ENCODE measurements around the gene SLC25A22. TPM values are rescaled to one million over a fixed set of nuclear protein-coding genes. Genes with fewer than 3 reads are reported as not detected.
A peak's percentile ranks its signal among the peaks of the same experiment; 100 is the strongest.

SLC25A22 gene
- total and polyA plus RNA-seq, 10 of the 15 experiments (the other 5 are each of a cell fraction or from before 2014, with no cell fraction given), result 0.27 to 27.0 (median 8.2) TPM

- RAD21 ChIA-PET (ENCODE audit: unreplicated experiment), result no interaction called here
- POLR2A ChIA-PET, result interaction anchor here (2.7 kb wide), 1 partner anchor 16 kb away, joined by 9 read pairs; the partner anchor contains the start of gene PNPLA2
- no peak for TF ChIP-seq MTA2 (IDR thresholded peaks at IDR 0.05; ENCODE audit: low read depth)
- TF ChIP-seq SUPT20H (IDR thresholded peaks at IDR 0.05; ENCODE audit: borderline replicate concordance, control insufficient read depth, low read depth, low read length), result no peak
- no peak for TF ChIP-seq NFIC (IDR thresholded peaks at IDR 0.05; ENCODE audit: low read depth, low read length)
- no peak for TF ChIP-seq ZBTB33 (IDR thresholded peaks at IDR 0.05)
- no peak for TF ChIP-seq PML (IDR thresholded peaks at IDR 0.05; ENCODE audit: low read length)
- TF ChIP-seq RFX5 (IDR thresholded peaks at IDR 0.05; ENCODE audit: low read depth, low read length), result no peak
- TF ChIP-seq ZNF384 (IDR thresholded peaks at IDR 0.05; ENCODE audit: borderline replicate concordance, low read depth, low read length), result no peak
- no peak for TF ChIP-seq SRF (IDR thresholded peaks at IDR 0.05; ENCODE audit: low read depth in 2 of 2, low read length in 2 of 2)
- TF ChIP-seq MLLT1 (IDR thresholded peaks at IDR 0.05), result no peak
- TF ChIP-seq HSF1 (IDR thresholded peaks at IDR 0.05; ENCODE audit: low read depth, low read length), result no peak
- TF ChIP-seq SUZ12 (IDR thresholded peaks at IDR 0.05; ENCODE audit: unreplicated experiment), result no peak
- no peak for TF ChIP-seq POLR2AphosphoS2 (IDR thresholded peaks at IDR 0.05; ENCODE audit: low read depth, low read length)
- no peak for TF ChIP-seq CEBPB (IDR thresholded peaks at IDR 0.05; ENCODE audit: borderline replicate concordance in 1 of 2, low read depth in 2 of 2, low read length in 2 of 2)
- TF ChIP-seq YY1 (IDR thresholded peaks at IDR 0.05; ENCODE audit: low read depth, low read length), result no peak
- DNase-seq (ENCODE audit: low read depth, low spot score) (no peak), FAIRE-seq (no peak), ATAC-seq (no peak)
- no TSS peak for BruUV-seq (replicated peaks)
- Histone ChIP-seq H3K36me3 (ENCODE audit: control insufficient read depth in 2 of 2, insufficient read depth in 2 of 2, low read length in 1 of 2) (peaks cover 0 to 10% of the 10 kb centered on the region in 2 experiments; a peak in 2 of 4 replicates), H3K79me2 (ENCODE audit: control insufficient read depth, insufficient read depth, low read length) (peaks cover 13% of the 10 kb centered on the region), H3K27ac (ENCODE audit: control insufficient read depth, insufficient read depth) (no peak overlapping the region), H4K20me1 (ENCODE audit: control insufficient read depth, insufficient read depth) (no peaks in the 10 kb centered on the region), H3K27me3 (replicated peaks in 1 of 2; ENCODE audit: control insufficient read depth in 2 of 2, insufficient read depth in 2 of 2, low read length in 1 of 2) (no peaks in the 10 kb centered on the region), H2AFZ (ENCODE audit: control insufficient read depth, low read depth, low read length) (no peak overlapping the region), H3K4me1 (ENCODE audit: control insufficient read depth, insufficient read depth, low read length) (peaks cover 12% of the 10 kb centered on the region), H3K9ac (ENCODE audit: control insufficient read depth, insufficient read depth, low read length) (peak overlapping the region; percentile 90; the same call in 1 of the 2 replicates), H3K9me3 (replicated peaks; ENCODE audit: control insufficient read depth, insufficient read depth, low read length) (no peaks in the 10 kb centered on the region), H3K4me2 (ENCODE audit: control insufficient read depth, insufficient read depth) (peak overlapping the region; percentile 95), H3K4me3 (no peak overlapping the region; the same call in 1 of the 2 replicates)
- SMC1A ChIA-PET (ENCODE audit: uncharacterized antibody, unreplicated experiment), result no interaction called here
- 92% methylated on average over 8 of the region's 8 CpGs for WGBS (ENCODE audit: insufficient coverage, insufficient replicate concordance, low lambda C conversion rate, missing lambda C conversion rate)
- CTCF ChIA-PET, result no interaction called here
- intact Hi-C loops (cut with micrococcal nuclease; ENCODE audit: unreplicated experiment), result no loop called here
- in situ Hi-C loops (cut with MboI), result loop anchor here (25.0 kb wide), 1 partner anchor 1584 kb away; the partner anchor contains the start of gene CD81
Measured at GRCh38 chr11:803467-803742, 5.3 kb upstream of the SLC25A22 start.
